ENCODE measurements around the gene CCBE1.
A peak's percentile ranks its signal among the peaks of the same experiment; 100 is the strongest.

DNA sequence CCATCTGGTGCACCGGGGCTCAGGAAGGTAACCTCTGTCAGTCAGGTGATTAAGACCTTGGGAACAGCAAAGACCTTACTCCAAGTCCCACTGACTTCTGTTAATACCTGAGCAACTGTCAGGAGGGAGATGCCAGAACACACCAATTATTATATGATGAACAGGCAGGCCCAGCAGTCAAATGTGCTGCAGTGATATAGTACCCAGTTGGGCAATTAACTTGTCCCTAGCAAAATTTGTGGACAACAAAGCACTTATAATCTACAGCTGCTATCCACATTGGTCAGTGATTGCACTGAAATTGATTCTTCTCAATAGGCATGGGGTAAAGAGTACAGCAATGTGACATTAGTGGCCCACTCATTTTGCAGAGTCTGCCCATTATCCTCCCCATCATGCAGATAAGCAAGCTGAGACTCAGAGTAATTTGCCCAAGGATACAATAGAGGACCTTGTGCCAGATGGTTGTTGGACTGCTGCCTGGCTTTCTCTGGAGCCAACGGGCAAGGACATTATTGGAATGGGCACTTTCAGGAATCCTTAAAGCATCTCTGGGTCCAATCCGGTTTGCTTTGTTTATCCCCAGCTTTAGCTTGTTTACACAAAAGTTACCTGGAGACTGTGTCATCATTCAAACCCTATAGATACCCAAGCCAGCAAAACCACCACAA lies 147.6 kb downstream of the CCBE1 start:
- TF ChIP-seq GATA3 (IDR thresholded peaks at IDR 0.05; ENCODE audit: low read depth, low read length) (peak; percentile 48; the same call in 1 of the 2 replicates), GATA2 (IDR thresholded peaks at IDR 0.05; ENCODE audit: low read depth, low read length) (peak; percentile 75)
